K562 (cell line): ENCODE data around the gene TGDS. TPM values are rescaled to one million over a fixed set of nuclear protein-coding genes. Genes with fewer than 3 reads are reported as not detected.

Source experiments
- ESRRB ChIP-seq: fragments of 250-450 bp; sonication (Bioruptor Pico); IDR thresholded peaks from 2 replicates; pipeline ENCODE4 v1.5.0; 2020; ENCODE audit warnings: mild to moderate bottlenecking, moderate library complexity, borderline replicate concordance
- ETV1 ChIP-seq: fragments of 450-650 bp; conservative IDR thresholded peaks from 2 replicates; pipeline ENCODE4 v1.6.1; 2016; ENCODE audit warnings: missing genetic modification characterization, control low read depth, low read depth, missing compliant biosample characterization
- ETV5 ChIP-seq: sonication (generic); formaldehyde crosslinking; IDR thresholded peaks from 2 replicates; pipeline ENCODE4 v1.4.0; 2020; ENCODE audit warnings: low read depth, mild to moderate bottlenecking, missing genetic modification reagents
- GATA2 ChIP-seq: sonication (generic); formaldehyde crosslinking; IDR thresholded peaks from 2 replicates; pipeline ENCODE4 v1.4.0; 2020; ENCODE audit warnings: mild to moderate bottlenecking, missing genetic modification reagents
- HNRNPH1 ChIP-seq: fragments of 200-400 bp; formaldehyde crosslinking; optimal IDR thresholded peaks from 2 replicates; pipeline ENCODE3; 2017; ENCODE audit warnings: low read depth, mild to moderate bottlenecking, low read length, moderate library complexity
- JUND ChIP-seq, 2 experiments: IDR thresholded peaks; 2 replicates in 1 of 2; 3 replicates in 1 of 2; pipeline ENCODE4 v1.6.1; 2011; ENCODE audit warnings: borderline replicate concordance in 2 of 2, low read depth in 2 of 2, low read length in 2 of 2, improper control_type of control experiment in 1 of 2, missing biosample characterization in 1 of 2, missing genetic modification characterization in 1 of 2, missing genetic modification reagents in 1 of 2
- KLF13 ChIP-seq: fragments of 450-650 bp; IDR thresholded peaks from 2 replicates; pipeline ENCODE4 v1.6.1; 2016; ENCODE audit warnings: missing genetic modification characterization, low read depth, mild to moderate bottlenecking, missing compliant biosample characterization, moderate library complexity, borderline replicate concordance
- MNT ChIP-seq, 2 experiments: fragments of 450-650 bp; conservative IDR thresholded peaks; 2 replicates each; pipeline ENCODE4 v1.6.1; 2017; ENCODE audit warnings: mild to moderate bottlenecking in 2 of 2, moderate library complexity in 2 of 2
- NELFE ChIP-seq: IDR thresholded peaks from 2 replicates; pipeline ENCODE4 v1.6.1; 2011; ENCODE audit warnings: mild to moderate bottlenecking; ENCODE audit not compliant: insufficient read depth, insufficient read length
- NR4A1 ChIP-seq, 2 experiments: fragments of 250-450 bp in 1 of 2; fragments of 450-650 bp in 1 of 2; sonication (Bioruptor Pico) in 1 of 2; IDR thresholded peaks; 2 replicates each; pipeline versions ENCODE4 v1.4.0 to v1.6.1; 2016 to 2020; ENCODE audit warnings: mild to moderate bottlenecking in 2 of 2, missing compliant biosample characterization in 1 of 2, missing genetic modification characterization in 1 of 2, moderate library complexity in 1 of 2
- PCBP2 ChIP-seq: fragments of 200-400 bp; formaldehyde crosslinking; IDR thresholded peaks from 2 replicates; pipeline ENCODE4 v1.6.1; 2018; ENCODE audit warnings: low read length, low read depth, mild to moderate bottlenecking, moderate library complexity; ENCODE audit not compliant: poor library complexity, severe bottlenecking
- POLR2AphosphoS5 ChIP-seq: IDR thresholded peaks from 2 replicates; pipeline ENCODE4 v1.6.1; 2011; ENCODE audit warnings: mild to moderate bottlenecking, low read depth, low read length, moderate library complexity; ENCODE audit not compliant: control insufficient read depth, insufficient read depth
- PTRF ChIP-seq: fragments of 450-650 bp; IDR thresholded peaks from 2 replicates; pipeline ENCODE4 v1.6.1; 2016; ENCODE audit warnings: mild to moderate bottlenecking, missing genetic modification characterization, missing compliant biosample characterization
- RBFOX2 ChIP-seq: fragments of 200-400 bp; formaldehyde crosslinking; IDR thresholded peaks from 2 replicates; pipeline ENCODE4 v1.6.1; 2017; ENCODE audit warnings: low read depth, mild to moderate bottlenecking, low read length, moderate library complexity
- STAT5B ChIP-seq: fragments of 250-450 bp; sonication (Bioruptor Pico); IDR thresholded peaks from 2 replicates; pipeline ENCODE4 v1.8.0; 2021; ENCODE audit warnings: mild to moderate bottlenecking, inconsistent platforms
- SUPT5H ChIP-seq: fragments of 450-650 bp; IDR thresholded peaks from 2 replicates; pipeline ENCODE4 v1.6.1; 2016
- ZNF121 ChIP-seq: sonication (generic); formaldehyde crosslinking; conservative IDR thresholded peaks from 2 replicates; pipeline ENCODE4 v1.8.0; 2022; ENCODE audit warnings: missing genetic modification reagents
- ZNF384 ChIP-seq: IDR thresholded peaks from 2 replicates; pipeline ENCODE4 v1.6.1; 2012; ENCODE audit warnings: low read depth, low read length, improper control_type of control experiment
- polyA plus RNA-seq, 8 experiments: library from polyadenylated mRNA; depleted of rRNA in 4 of 8; stranded (reverse) in 5 of 8; unstranded in 3 of 8; fragments of >200 nt; fragmentation: Nextera tagmentation in 2 of 8; fragmentation: Illumina TruSeq in 1 of 8; extraction: Ambion mirVana in 2 of 8; extraction: Trizol in 1 of 8; gene quantifications; 2 replicates each; pipeline versions ENCODE4 v1.2.1 to v1.2.3, GENCODE V29; 2011 to 2014; ENCODE audit warnings: inconsistent platforms in 1 of 8, missing spikeins in 1 of 8
- total RNA-seq, 7 experiments: library from RNA; depleted of rRNA in 6 of 7; stranded (reverse); fragments of >200 nt in 6 of 7; fragmentation: Illumina TruSeq in 2 of 7; extraction: Trizol in 2 of 7; gene quantifications; 2 replicates each; pipeline versions ENCODE4 v1.2.1 to v1.2.3, GENCODE V29; 2011 to 2021; ENCODE audit warnings: low replicate concordance in 1 of 7
- TF ChIP-seq, protein P1 (sequence below): fragments of 450-650 bp; formaldehyde crosslinking; conservative IDR thresholded peaks from 2 replicates; pipeline ENCODE4 v1.4.0; 2022; ENCODE audit warnings: mild to moderate bottlenecking, missing genetic modification characterization
- TF ChIP-seq, protein P2 (sequence below), 2 experiments: IDR thresholded peaks; 2 replicates each; pipeline ENCODE4 v1.6.1; 2011; ENCODE audit warnings: borderline replicate concordance in 1 of 2, control low read depth in 1 of 2, low read depth in 1 of 2, low read length in 1 of 2, mild to moderate bottlenecking in 1 of 2, mixed read lengths in 1 of 2, moderate library complexity in 1 of 2; ENCODE audit not compliant: insufficient read depth in 1 of 2, insufficient read length in 1 of 2, poor library complexity in 1 of 2, severe bottlenecking in 1 of 2; ENCODE audit errors: extremely low read depth in 1 of 2
- TF ChIP-seq, protein P3 (sequence below): fragments of 250-450 bp; sonication (Bioruptor Pico); IDR thresholded peaks from 2 replicates; pipeline ENCODE4 v1.8.0; 2021; ENCODE audit warnings: moderate library complexity, mild to moderate bottlenecking, inconsistent platforms

Gene TGDS
- total and polyA plus RNA-seq, 9 of the 15 experiments (the other 6 are each of a cell fraction or from before 2014, with no cell fraction given): 9.9 to 43.7 (median 21.4) TPM

DNA sequence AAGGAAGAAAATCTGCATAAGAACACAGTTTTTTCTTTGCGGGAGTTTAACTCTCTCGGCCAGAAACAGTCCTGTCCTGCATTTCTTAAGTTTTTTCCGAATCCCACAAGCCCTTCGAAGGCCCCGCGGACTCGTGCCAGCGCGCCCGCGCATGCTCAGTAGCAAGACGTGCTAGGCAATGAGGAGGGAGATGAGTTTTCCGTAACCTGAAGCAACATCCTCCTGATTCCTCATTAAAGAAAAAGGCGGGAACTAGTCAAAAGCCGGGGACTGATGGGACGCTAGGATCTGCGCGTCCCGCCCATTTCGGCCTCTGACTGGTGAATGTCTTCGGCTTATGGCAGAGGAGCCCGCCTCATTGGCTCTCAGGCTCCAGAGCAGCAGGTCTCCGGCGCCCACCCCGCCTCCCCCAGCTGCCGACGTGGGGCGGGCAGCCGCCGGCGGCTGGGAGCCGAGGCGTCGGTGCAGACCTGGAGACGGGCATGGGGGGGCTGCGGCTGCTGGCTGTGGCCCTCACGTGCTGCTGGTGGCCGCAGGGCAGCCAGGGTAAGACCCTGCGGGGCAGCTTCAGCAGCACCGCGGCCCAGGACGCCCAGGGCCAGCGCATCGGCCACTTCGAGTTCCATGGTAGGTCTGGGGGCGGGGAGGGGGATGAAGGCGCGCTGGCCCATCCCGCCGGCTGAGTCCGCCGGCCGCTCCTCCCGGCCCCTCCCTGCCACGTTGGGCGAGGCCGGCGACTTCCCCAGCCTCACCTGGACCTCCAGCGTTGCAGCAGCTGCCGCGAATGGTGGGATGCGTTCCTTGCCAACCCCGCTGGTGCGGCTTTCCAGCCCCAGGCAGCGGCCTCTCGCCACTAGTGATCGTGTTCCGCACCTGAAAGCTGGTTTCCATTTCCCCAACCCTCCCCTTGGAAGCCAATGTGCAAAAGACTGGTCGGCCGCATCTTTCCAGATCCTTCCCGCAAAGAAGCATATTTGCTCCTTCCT lies 5.8 kb upstream of the TGDS start, which contains the start of gene GPR180 (continued):
- TF ChIP-seq MNT (conservative IDR thresholded peaks at IDR 0.05): peak in 1 of 2 experiments; percentile 71; a peak in 2 of 4 replicates
- TF ChIP-seq ESRRB (CRISPR knock-in tag): no peak
- TF ChIP-seq ZNF121 (CRISPR knock-in tag): no peak
- TF ChIP-seq ZNF384: no peak
- peak; percentile 94 for TF ChIP-seq RBFOX2
- TF ChIP-seq HNRNPH1: no peak
- TF ChIP-seq, protein P1, sequence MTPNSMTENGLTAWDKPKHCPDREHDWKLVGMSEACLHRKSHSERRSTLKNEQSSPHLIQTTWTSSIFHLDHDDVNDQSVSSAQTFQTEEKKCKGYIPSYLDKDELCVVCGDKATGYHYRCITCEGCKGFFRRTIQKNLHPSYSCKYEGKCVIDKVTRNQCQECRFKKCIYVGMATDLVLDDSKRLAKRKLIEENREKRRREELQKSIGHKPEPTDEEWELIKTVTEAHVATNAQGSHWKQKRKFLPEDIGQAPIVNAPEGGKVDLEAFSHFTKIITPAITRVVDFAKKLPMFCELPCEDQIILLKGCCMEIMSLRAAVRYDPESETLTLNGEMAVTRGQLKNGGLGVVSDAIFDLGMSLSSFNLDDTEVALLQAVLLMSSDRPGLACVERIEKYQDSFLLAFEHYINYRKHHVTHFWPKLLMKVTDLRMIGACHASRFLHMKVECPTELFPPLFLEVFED (CRISPR knock-in tag): no peak
- TF ChIP-seq KLF13: no peak
- no peak for TF ChIP-seq PTRF (tag)
- no peak for TF ChIP-seq JUND (IDR thresholded peaks at IDR 0.05; ENCODE audit: borderline replicate concordance, low read depth, low read length)
- TF ChIP-seq JUND (tag; IDR thresholded peaks at IDR 0.05; ENCODE audit: borderline replicate concordance, low read depth, low read length): no peak
- TF ChIP-seq SUPT5H: peak; percentile 74
- no peak; the same call in 1 of the 2 replicates for TF ChIP-seq POLR2AphosphoS5
- TF ChIP-seq ETV1: 0 out of 2 replicates have a peak, but pooled peaks have one; percentile 28
- TF ChIP-seq PCBP2: no peak
- no peak for TF ChIP-seq NR4A1 (CRISPR knock-in tag; IDR thresholded peaks at IDR 0.05)
- no peak for TF ChIP-seq NR4A1 (tag; IDR thresholded peaks at IDR 0.05)
- TF ChIP-seq ETV5 (CRISPR knock-in tag): no peak
- TF ChIP-seq, protein P2, sequence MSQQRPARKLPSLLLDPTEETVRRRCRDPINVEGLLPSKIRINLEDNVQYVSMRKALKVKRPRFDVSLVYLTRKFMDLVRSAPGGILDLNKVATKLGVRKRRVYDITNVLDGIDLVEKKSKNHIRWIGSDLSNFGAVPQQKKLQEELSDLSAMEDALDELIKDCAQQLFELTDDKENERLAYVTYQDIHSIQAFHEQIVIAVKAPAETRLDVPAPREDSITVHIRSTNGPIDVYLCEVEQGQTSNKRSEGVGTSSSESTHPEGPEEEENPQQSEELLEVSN (IDR thresholded peaks at IDR 0.05; ENCODE audit: borderline replicate concordance in 1 of 2, extremely low read depth in 1 of 2, insufficient read depth in 1 of 2, insufficient read length in 1 of 2, low read depth in 1 of 2, low read length in 1 of 2, poor library complexity in 1 of 2, severe bottlenecking in 1 of 2): peak; percentile 90 to 98
- TF ChIP-seq GATA2 (CRISPR knock-in tag): no peak
- no peak for TF ChIP-seq STAT5B
- TF ChIP-seq, protein P3, sequence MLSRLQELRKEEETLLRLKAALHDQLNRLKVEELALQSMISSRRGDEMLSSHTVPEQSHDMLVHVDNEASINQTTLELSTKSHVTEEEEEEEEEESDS (CRISPR knock-in tag): no peak
- TF ChIP-seq NELFE: no peak
